Activated T-helper 2 cell treated with anti-CD3 and anti-CD28 coated beads, Interferon-gamma antibody, Interleukin-2, Interleukin-4, amounts not matched to agents 10 μg/mL and 5 μg/mL and 100 μg/mL, durations not matched to agents 14 hours and 24 hours and 36 hours (primary cell): ENCODE results near the gene FAM227B. TPM values are rescaled to one million over a fixed set of nuclear protein-coding genes. Genes with fewer than 3 reads are reported as not detected.

Experiments
- DNase-seq: peaks from one replicate; pipeline ENCODE4 v3.0.0; 2021; ENCODE audit warnings: low spot score
- H3K27ac Mint-ChIP-seq: one replicate; pipeline ENCODE4 v1.8.0; 2021; ENCODE audit warnings: mixed read lengths
- H3K27me3 Mint-ChIP-seq: one replicate; pipeline ENCODE4 v1.8.0; 2021; ENCODE audit warnings: low read depth, mixed read lengths
- H3K36me3 Mint-ChIP-seq: one replicate; pipeline ENCODE4 v1.8.0; 2021; ENCODE audit warnings: low read depth, mixed read lengths
- H3K4me1 Mint-ChIP-seq: one replicate; pipeline ENCODE4 v1.8.0; 2021; ENCODE audit warnings: low read depth, mixed read lengths
- H3K4me3 Mint-ChIP-seq: one replicate; pipeline ENCODE4 v1.8.0; 2021; ENCODE audit warnings: low read depth, mild to moderate bottlenecking, moderate library complexity, mixed read lengths
- H3K9me3 Mint-ChIP-seq: one replicate; pipeline ENCODE4 v1.8.0; 2021; ENCODE audit warnings: mixed read lengths
- intact Hi-C: fragments of 100-400 bp; cut with micrococcal nuclease; formaldehyde crosslinking; loops from one replicate; pipeline ENCODE4 v1.15.1; 2023
- total RNA-seq: library from RNA; stranded (reverse); gene quantifications from 2 replicates; pipeline ENCODE4 v1.2.3, GENCODE V29; 2022

FAM227B gene
- total RNA-seq, 1 donor from 2014 or later: 2.7 TPM

DNA sequence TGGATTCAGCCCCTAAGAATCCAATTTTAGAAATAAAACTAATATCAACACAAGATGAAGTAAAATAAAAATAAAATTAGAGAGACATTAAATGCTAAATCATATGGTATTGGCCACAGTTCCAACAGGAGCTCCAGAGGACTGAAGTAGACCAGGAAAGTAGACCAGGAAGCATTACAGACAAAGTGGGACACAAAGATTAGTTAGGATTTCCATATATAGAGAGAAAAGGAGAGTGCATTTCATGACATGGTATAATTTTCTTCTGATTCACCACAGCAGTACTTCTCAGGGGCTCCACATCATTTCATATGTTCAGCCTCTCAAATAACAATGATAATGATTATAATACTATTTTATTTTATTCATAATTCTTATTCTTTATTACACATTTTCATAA lies 179.3 kb downstream of the FAM227B start:
- Mint-ChIP-seq H3K36me3 (no peaks in the 10 kb centered on the region), H3K27ac (no peak overlapping the region), H3K4me1 (peaks cover 1% of the 10 kb centered on the region), H3K27me3 (peaks cover 11% of the 10 kb centered on the region), H3K4me3 (no peak overlapping the region), H3K9me3 (no peaks in the 10 kb centered on the region)
- DNase-seq: no peak
- intact Hi-C loops: no loop called here

DNA sequence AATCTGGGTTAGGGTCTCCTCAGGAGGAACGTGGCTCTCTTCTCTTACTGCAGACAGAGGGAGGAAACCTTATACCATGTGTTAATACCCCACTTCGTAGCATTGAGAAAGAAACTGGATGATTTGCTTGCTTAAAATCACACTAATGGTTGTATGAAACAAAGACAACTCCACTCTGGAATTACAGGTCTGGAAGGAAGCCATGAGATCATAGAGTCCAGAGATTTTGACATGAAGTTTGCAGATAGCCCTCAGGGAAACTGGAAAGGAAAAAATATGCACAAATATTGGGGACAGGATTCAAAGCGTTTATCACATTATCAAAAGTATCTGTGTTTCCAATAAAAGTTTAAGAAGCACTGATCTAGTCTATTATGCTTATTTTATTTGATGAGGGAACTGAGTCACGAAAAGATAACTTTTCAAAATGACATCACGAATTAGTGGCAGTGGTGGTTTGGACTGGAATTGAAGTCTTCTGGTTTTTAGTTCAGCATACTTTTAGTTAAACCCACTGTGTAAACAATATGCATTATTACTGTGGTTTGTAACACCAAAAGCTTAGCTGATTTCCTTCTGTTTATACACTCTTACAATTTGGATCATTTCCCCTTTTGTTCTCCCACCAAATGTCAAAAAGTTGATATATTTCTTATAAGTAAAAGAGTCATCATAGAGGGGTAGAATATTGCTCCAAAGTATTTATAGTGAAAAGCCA lies 180.8 kb downstream of the FAM227B start:
- peaks cover 8% of the 10 kb centered on the region for H3K27me3 Mint-ChIP-seq
- no peak for DNase-seq
- no peaks in the 10 kb centered on the region for H3K36me3 Mint-ChIP-seq
- H3K27ac Mint-ChIP-seq: no peak overlapping the region
- peaks cover 1% of the 10 kb centered on the region for H3K4me1 Mint-ChIP-seq
- no peaks in the 10 kb centered on the region for H3K9me3 Mint-ChIP-seq
- intact Hi-C loops: no loop called here
- no peak overlapping the region for H3K4me3 Mint-ChIP-seq

DNA sequence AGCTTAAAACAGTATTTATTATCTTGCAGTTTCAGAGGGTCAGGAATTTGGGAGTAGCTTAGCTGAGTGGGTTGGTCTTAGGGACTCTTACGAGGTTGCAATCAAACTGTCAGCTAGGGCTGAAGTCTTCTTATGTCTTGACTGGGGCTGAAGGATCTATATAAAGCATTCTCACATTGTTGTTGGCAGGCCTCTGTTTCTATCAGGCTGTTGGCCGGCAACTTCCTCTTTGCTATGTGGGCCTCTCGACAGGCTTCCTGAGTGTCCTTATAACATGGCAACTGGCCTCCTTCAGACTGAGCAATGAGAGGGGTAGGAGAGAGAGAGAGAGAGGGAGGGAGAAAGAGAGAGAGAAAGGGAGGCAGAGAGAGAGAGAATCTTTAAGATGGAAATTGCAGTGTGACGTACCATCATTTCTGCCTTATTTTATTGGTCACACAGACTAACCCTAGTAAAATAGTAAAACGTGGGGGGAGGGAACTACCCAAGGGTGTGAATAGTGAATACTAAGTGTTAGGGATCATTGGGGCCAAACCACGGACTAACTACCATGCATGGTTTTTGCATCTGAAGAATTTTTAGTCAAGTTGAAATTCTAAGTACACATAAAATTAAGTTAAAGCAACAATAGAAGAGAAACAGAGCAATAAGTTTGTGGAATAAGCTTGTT lies 181.5 kb downstream of the FAM227B start:
- intact Hi-C loops: no loop called here
- H3K36me3 Mint-ChIP-seq: no peaks in the 10 kb centered on the region
- H3K27ac Mint-ChIP-seq: no peak overlapping the region

DNA sequence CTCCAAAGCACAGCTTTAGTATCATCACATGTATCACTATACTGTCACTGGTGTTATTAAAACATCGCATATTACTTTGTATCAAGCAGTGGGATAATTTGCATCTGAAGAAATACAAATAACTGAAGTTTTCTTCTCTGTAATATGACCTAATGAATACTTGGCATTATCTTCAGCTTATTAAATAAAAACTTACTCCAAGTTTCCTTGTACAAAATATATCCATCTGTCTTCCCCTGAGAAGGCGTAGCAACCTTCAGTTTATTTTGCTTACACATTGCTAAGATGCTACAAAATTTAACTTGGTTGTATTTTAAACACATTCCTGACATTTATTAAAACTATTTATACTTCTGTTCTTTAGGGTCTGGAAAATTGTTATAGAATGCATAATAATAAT lies 183.9 kb downstream of the FAM227B start:
- peaks cover 1% of the 10 kb centered on the region for H3K4me1 Mint-ChIP-seq
- peaks cover 13% of the 10 kb centered on the region for H3K27me3 Mint-ChIP-seq
- DNase-seq: no peak
- no peaks in the 10 kb centered on the region for H3K9me3 Mint-ChIP-seq
- H3K4me3 Mint-ChIP-seq: no peak overlapping the region
- no peak overlapping the region for H3K27ac Mint-ChIP-seq
- no peaks in the 10 kb centered on the region for H3K36me3 Mint-ChIP-seq
- intact Hi-C loops: no loop called here

More for the DNA sequence above, 181.5 kb downstream of the FAM227B start:
- Mint-ChIP-seq H3K9me3 (no peaks in the 10 kb centered on the region), H3K27me3 (peaks cover 8% of the 10 kb centered on the region), H3K4me1 (peaks cover 1% of the 10 kb centered on the region), H3K4me3 (no peak overlapping the region)
- DNase-seq: no peak

DNA sequence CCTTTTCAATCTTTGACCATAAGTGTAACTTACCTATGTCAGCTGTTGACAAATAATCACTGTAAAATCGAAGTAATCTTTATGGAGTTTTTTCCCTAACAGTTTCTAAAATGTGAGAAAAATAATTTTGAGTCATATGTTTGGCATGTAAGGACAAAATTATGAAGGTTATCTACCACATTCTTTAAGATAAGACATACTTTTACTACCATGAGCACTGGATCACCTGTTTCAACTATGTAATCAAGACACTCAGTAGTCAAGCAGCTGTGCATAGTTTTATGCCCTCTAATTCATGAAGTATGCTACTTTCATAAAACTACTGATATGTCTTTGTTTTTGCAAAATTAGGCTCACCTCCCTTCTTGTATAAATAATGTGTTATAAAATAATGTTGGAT lies 185.4 kb downstream of the FAM227B start:
- peaks cover 22% of the 10 kb centered on the region for H3K27me3 Mint-ChIP-seq
- peaks cover 1% of the 10 kb centered on the region for H3K4me1 Mint-ChIP-seq
- no peaks in the 10 kb centered on the region for H3K9me3 Mint-ChIP-seq
- no peak overlapping the region for H3K27ac Mint-ChIP-seq
- H3K4me3 Mint-ChIP-seq: no peak overlapping the region
- no peaks in the 10 kb centered on the region for H3K36me3 Mint-ChIP-seq
- no peak for DNase-seq
- intact Hi-C loops: no loop called here

DNA sequence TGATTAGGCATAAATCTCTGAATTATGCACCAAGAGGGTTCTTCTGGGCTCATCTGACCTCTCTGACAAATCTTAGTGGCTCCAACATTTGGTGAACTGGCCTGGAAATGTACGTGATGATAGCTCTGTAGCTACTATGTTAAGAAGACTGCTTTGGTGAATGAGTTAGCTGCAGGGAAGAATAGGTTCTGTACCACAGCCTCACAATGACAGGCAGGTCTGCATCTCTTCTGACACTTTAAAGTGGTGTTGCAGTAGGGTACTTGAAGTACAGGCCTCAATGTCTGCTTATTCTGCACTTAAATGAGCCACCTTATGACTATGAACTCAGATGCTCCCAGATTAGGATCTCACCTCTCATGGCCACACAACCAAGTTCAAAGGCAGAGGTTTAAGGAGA lies 190.6 kb downstream of the FAM227B start:
- no peak overlapping the region for H3K4me3 Mint-ChIP-seq
- H3K36me3 Mint-ChIP-seq: no peaks in the 10 kb centered on the region
- peaks cover 33% of the 10 kb centered on the region for H3K27me3 Mint-ChIP-seq
- H3K27ac Mint-ChIP-seq: no peak overlapping the region
- no peaks in the 10 kb centered on the region for H3K9me3 Mint-ChIP-seq
- DNase-seq: no peak
- no peaks in the 10 kb centered on the region for H3K4me1 Mint-ChIP-seq
- intact Hi-C loops: no loop called here

DNA sequence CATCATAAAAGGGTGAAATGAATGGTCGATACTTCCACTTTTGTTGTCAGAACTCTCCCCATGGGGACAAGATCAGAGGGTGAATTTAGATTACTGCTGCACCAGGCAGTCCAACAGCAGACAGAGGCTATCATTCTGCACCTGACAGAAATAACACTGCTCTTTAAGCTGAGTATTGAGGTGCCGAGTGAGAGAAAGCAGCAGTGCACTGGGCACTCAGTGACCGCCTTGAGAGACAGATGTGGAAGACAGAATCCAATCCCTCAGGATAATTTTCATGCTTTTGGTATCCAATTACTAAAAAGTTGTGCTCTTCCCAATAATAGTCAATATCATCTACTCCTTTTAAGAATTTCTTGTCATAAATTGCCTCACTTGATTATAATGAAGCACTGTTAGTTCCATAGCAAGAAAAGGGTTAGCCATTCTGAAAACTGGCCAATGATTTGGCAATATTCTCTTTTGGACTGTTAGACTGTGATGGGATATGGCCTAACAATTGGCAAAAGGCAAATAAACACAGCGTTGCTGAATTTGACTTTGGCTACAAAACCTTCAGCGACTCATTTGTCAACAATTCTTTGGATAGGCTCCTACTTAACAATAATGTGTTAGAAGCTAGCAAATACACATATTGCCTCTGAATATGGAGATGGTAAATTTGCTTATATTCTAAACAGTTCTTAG lies 192.1 kb downstream of the FAM227B start:
- Mint-ChIP-seq H3K27ac (no peak overlapping the region), H3K27me3 (peaks cover 34% of the 10 kb centered on the region), H3K4me3 (no peak overlapping the region), H3K4me1 (no peaks in the 10 kb centered on the region), H3K36me3 (no peaks in the 10 kb centered on the region), H3K9me3 (no peaks in the 10 kb centered on the region)
- intact Hi-C loops: no loop called here
- DNase-seq: no peak

DNA sequence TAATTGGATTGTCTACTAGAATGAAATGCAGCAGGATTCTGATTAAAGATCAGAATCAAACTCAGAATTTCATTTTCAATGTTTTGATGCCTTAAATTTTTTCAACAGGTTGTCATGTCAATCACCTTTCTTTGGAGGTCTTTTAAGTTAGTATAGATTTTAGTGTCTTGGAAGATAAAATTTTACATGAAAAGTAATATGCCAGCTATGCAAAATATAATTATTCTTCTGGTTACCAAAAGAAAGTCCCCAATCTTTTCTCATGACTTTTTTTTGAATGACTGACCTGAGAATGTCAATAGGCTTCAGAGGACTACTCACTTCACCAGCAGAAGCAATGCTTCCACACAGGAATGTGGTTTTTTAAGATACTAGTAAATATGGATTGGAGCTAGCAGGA lies 193.2 kb downstream of the FAM227B start:
- intact Hi-C loops: no loop called here
- H3K4me1 Mint-ChIP-seq: no peaks in the 10 kb centered on the region
- H3K36me3 Mint-ChIP-seq: no peaks in the 10 kb centered on the region
- no peak overlapping the region for H3K4me3 Mint-ChIP-seq
- DNase-seq: no peak
- peaks cover 30% of the 10 kb centered on the region for H3K27me3 Mint-ChIP-seq
- no peak overlapping the region for H3K27ac Mint-ChIP-seq
- no peaks in the 10 kb centered on the region for H3K9me3 Mint-ChIP-seq

DNA sequence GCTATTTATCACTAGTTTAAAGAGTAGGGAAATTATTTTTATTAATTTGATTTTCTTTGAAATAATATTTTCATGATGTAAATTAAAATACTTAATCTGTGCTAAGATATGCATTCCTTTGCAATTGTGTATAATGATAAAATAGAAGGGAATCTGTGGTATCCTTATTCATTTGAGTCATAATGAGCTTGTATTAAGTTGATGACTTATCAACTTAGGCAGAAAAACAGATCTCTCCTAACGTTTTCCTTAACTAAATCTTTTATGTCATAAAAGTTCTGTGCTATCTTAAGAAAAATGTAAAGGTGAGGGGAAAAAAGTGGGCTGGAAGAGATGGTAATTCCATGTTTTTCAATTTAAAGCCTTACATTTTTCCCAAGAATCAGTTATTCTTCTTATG lies 195.7 kb downstream of the FAM227B start:
- H3K4me3 Mint-ChIP-seq: no peak overlapping the region
- DNase-seq: no peak
- intact Hi-C loops: loop anchor here (5.0 kb wide), 3 partner anchors 268 to 722 kb away; partner anchors contain the start of gene COPS2
- H3K27me3 Mint-ChIP-seq: peaks cover 19% of the 10 kb centered on the region
- no peak overlapping the region for H3K27ac Mint-ChIP-seq
- no peaks in the 10 kb centered on the region for H3K36me3 Mint-ChIP-seq
- H3K9me3 Mint-ChIP-seq: no peaks in the 10 kb centered on the region
- peaks cover 4% of the 10 kb centered on the region for H3K4me1 Mint-ChIP-seq

DNA sequence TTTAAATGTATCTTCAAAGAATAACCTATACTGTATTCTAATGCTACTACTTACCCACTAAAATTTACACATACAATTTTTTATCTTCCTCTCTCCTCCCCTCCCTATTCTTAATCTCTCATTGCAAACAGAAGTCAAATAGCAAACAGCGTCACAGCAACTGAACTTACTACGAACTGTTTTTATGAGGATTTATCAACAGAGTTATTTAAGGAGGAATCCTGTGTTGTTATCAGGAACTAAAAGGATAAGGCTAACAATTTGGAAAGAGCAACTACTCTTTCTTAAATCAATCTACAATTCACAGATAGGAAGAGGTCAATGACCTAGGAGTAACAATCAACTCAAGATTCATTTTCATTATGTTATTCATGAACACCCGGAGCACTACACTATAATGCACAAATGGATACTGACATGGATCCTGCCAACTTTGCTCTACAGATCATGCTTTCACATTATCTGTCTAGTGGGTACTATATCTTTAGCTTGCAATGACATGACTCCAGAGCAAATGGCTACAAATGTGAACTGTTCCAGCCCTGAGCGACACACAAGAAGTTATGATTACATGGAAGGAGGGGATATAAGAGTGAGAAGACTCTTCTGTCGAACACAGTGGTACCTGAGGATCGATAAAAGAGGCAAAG lies 196.6 kb downstream of the FAM227B start:
- H3K4me1 Mint-ChIP-seq: peaks cover 4% of the 10 kb centered on the region
- no peaks in the 10 kb centered on the region for H3K9me3 Mint-ChIP-seq
- H3K36me3 Mint-ChIP-seq: no peaks in the 10 kb centered on the region

DNA sequence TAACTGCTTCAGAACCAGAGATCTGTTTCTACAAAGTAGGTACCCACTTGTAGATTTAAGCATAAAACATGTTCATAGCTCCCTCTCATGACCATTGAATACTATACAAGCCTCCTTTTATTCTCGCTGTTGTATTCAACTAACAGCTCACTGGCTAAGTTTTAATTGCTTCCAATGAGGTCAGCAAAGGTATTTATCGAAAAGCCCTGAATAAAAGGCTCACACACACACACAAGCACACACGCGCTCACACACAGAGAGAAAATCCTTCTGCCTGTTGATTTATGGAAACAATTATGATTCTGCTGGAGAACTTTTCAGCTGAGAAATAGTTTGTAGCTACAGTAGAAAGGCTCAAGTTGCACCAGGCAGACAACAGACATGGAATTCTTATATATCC lies 197.6 kb downstream of the FAM227B start, which contains the start of gene FGF7:
TSS of gene FGF7 (plus strand) at position 222 of the 400 bp plus-strand sequence. CDS start 1,056 bp downstream, outside the sequence.
- Mint-ChIP-seq H3K4me3 (no peak within 1 kb of the TSS), H3K27me3 (peaks cover 20% of the 10 kb centered on the region), H3K4me1 (peaks cover 4% of the 10 kb centered on the region), H3K36me3 (no peaks in the 10 kb centered on the region), H3K9me3 (no peaks in the 10 kb centered on the region), H3K27ac (no peak within 1 kb of the TSS)
- intact Hi-C loops: loop anchor here (5.0 kb wide), 3 partner anchors 266 to 724 kb away; partner anchors contain the start of gene COPS2
- DNase-seq: no peak

More for the DNA sequence above, 196.6 kb downstream of the FAM227B start:
- intact Hi-C loops: loop anchor here (5.0 kb wide), 3 partner anchors 267 to 723 kb away; partner anchors contain the start of gene COPS2
- Mint-ChIP-seq H3K4me3 (no peak overlapping the region), H3K27me3 (peaks cover 19% of the 10 kb centered on the region), H3K27ac (no peak overlapping the region)
- DNase-seq: no peak

DNA sequence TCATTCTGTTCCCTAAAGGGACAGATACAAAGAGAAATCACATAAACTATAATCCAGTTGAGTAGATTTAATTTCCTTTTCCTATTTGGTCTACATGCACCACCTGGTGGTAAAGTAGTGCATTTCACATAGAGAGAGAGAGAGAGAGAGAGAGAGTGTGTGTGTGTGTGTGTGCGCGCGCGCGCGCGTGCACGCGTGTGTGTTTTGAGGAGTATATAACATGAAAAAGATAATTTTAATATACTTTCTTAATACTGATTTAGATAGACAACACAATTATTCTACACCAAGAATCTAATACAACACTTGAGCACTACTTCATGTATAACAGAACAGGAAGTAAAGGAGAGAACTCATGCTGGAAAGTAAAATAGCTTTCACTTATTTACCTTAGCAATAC lies 198.6 kb downstream of the FAM227B start:
- DNase-seq: no peak
- H3K4me3 Mint-ChIP-seq: no peak overlapping the region
- peaks cover 17% of the 10 kb centered on the region for H3K27me3 Mint-ChIP-seq
- no peaks in the 10 kb centered on the region for H3K36me3 Mint-ChIP-seq
- peaks cover 4% of the 10 kb centered on the region for H3K4me1 Mint-ChIP-seq
- intact Hi-C loops: loop anchor here (1.0 to 5.0 kb wide), 4 partner anchors 187 to 725 kb away; partner anchors contain the start of gene COPS2
- H3K27ac Mint-ChIP-seq: peak overlapping the region; percentile 0
- H3K9me3 Mint-ChIP-seq: no peaks in the 10 kb centered on the region
